Measurements from ENCODE around the gene CISH.
A peak's percentile ranks its signal among the peaks of the same experiment; 100 is the strongest.

Gene CISH

GRCh38 chr3:50612970-50613846 lies 1.6 kb upstream of the CISH start:
- DNase-seq = no peak

- no peak for DNase-seq
These were observed 784 bp upstream of the CISH start for GRCh38 chr3:50612234-50612882.

- DNase-seq = peak in 1 of 2 donors; percentile 84
These were observed 546 bp downstream of the CISH start for GRCh38 chr3:50610992-50611463.

- no peak for DNase-seq
These were observed 1.2 kb downstream of the CISH start for GRCh38 chr3:50610181-50610971.

GRCh38 chr3:50609763-50610085 lies 1.9 kb downstream of the CISH start:
- no peak for DNase-seq

- DNase-seq = peak; percentile 65 to 69
These were observed 2.4 kb downstream of the CISH start for GRCh38 chr3:50609071-50609762.

- DNase-seq = no peak
These were observed 3.3 kb downstream of the CISH start for GRCh38 chr3:50608278-50608677.

- no peak for DNase-seq
These were observed 4.1 kb downstream of the CISH start for GRCh38 chr3:50607271-50608091.

- DNase-seq = no peak
These were observed 5.0 kb downstream of the CISH start for GRCh38 chr3:50606596-50606995.

- peak; percentile 66 to 76 for DNase-seq
These were observed 5.7 kb downstream of the CISH start for GRCh38 chr3:50605901-50606326.

GRCh38 chr3:50604628-50605588 lies 6.7 kb downstream of the CISH start:
- peak; percentile 56 to 65 for DNase-seq

- no peak for DNase-seq
These were observed 7.4 kb downstream of the CISH start for GRCh38 chr3:50604110-50604621.

GRCh38 chr3:50603261-50604109 lies 8.1 kb downstream of the CISH start:
- no peak for DNase-seq

GRCh38 chr3:50602595-50603191 lies 8.9 kb downstream of the CISH start:
- DNase-seq = no peak

GRCh38 chr3:50600841-50601591 lies 10.6 kb downstream of the CISH start:
- peak; percentile 96 to 97 for DNase-seq

GRCh38 chr3:50600141-50600753 lies 11.3 kb downstream of the CISH start:
- peak; percentile 33 to 53 for DNase-seq

GRCh38 chr3:50599716-50600118 lies 11.9 kb downstream of the CISH start:
- no peak for DNase-seq

Measured in inflammatory macrophage (primary cell).